IgD-negative memory B cell (primary cell): Measurements from ENCODE around the gene JADE2. TPM values are rescaled to one million over a fixed set of nuclear protein-coding genes. Genes with fewer than 3 reads are reported as not detected.
"Not testable (repeated sequence)": the region's sequence is repeated elsewhere in the genome, so short reads cannot be mapped to it uniquely, and the experiment has no call there.

Experiments used
- H3K27ac Mint-ChIP-seq, 3 donors: one replicate each; pipeline ENCODE4 v1.8.0; 2020 to 2022; ENCODE audit warnings: mild to moderate bottlenecking in 3 of 3, mixed read lengths in 3 of 3, moderate library complexity in 1 of 3
- H3K27me3 Mint-ChIP-seq: one replicate; pipeline ENCODE4 v1.8.0; 2021; ENCODE audit warnings: mixed read lengths
- H3K36me3 Mint-ChIP-seq: one replicate; pipeline ENCODE4 v1.8.0; 2020; ENCODE audit warnings: mild to moderate bottlenecking, mixed read lengths
- H3K4me1 Mint-ChIP-seq, 3 donors: one replicate each; pipeline ENCODE4 v1.8.0; 2020 to 2022; ENCODE audit warnings: mixed read lengths in 3 of 3, mild to moderate bottlenecking in 1 of 3
- H3K4me3 Mint-ChIP-seq, 4 donors: one replicate each; pipeline ENCODE4 v1.8.0; 2020 to 2022; ENCODE audit warnings: mild to moderate bottlenecking in 4 of 4, mixed read lengths in 4 of 4, moderate library complexity in 3 of 4
- H3K9me3 Mint-ChIP-seq, 3 donors: one replicate each; pipeline ENCODE4 v1.8.0; 2020 to 2021; ENCODE audit warnings: mixed read lengths in 3 of 3, mild to moderate bottlenecking in 1 of 3
- polyA plus RNA-seq: library from polyadenylated mRNA; unstranded; fragments of 300-500 nt; fragmentation: Illumina TruSeq; gene quantifications from one replicate; pipeline ENCODE4 v1.2.3, GENCODE V29; 2021

Gene JADE2
- 46.7 TPM for polyA plus RNA-seq

DNA sequence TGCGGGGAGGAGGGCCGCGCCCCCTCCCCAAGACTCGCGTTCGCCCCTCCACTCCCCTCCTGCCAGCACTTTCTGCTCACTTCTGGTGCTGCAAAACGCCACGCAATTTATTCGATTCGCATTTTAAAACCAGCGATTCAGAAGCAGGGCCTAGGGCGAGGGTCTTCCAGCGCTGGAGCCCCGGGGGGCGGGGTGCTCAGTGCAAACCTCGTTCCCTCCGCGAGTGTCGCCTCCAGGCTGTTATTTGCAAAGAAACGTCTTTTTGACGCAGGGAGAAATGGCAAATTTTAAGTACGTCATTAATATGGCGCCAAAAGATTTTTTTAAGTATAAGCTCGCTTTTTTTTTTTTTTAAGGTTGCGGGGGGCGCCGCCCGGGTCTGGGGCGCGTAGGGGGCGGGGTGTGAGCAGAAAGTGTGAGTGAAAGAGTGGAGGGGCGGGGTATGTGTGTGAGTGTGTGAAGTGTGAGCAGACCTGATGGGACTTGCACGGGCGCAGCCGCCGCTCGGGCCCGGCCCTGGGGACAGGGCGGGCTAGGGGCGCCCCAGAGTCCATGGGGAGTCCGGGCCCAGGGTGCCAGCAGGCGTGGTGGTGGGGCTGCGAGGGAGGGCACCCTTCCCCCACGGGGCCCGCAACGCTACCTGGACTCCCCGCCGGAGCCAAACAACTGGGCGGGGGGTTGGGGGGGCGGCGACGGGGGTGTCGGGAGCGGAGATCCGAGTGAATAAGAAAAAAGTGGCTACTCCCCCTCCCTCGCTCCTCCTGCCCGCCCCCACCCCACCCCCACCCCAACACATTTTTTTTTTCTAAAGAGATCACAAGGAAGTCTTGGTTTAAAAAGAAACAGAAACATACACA, at the start of gene JADE2:
TSS of gene JADE2 (plus strand) at position 845 of the 857 bp plus-strand sequence. CDS start 10,188 bp downstream, outside the sequence.
- H3K27me3 Mint-ChIP-seq, result no peaks in the 10 kb centered on the region

DNA sequence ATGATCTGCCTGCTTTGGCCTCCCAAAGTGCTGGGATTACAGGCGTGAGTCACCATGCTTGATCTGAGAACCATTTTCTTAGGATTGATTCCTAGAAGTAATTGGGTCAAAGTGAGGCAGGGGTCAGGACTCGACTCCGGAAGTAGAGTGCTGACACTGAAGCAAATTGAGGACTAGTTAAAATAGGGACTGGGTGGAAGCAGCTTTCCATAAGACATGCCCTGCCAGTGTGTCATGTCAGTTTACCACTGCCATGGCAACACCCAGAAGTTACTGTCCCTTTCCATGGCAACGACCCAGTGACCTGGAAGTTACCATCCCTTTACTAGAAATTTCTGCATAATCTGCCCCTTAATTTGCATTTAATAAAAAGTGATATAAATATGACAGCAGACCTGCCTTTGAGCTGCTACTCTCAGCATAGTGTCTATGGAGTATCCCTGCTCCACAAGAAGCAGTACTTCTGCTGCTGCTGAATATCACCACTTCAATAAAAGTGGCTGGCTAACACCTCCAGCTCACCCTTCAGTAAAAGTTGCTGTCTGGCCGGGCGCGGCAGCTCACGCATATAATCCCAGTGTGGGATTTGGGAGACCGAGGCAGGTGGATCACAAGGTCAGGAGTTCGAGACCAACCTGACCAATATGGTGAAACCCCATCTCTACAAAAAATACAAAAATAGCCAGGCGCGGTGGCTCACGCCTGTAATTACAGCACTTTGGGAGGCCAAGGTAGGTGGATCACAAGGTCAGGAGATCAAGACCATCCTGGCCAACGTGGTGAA, 47.8 kb upstream of the JADE2 start:
- Mint-ChIP-seq H3K4me3 (no peak overlapping the region), H3K4me1 (no peaks in the 10 kb centered on the region), H3K9me3 (peaks cover 0 to 4% (median 0%) of the 10 kb centered on the region in 3 donors), H3K27ac (peak overlapping the region in 1 of 3 donors; percentile 46), H3K27me3 (no peaks in the 10 kb centered on the region), H3K36me3 (peaks cover 2% of the 10 kb centered on the region)

More for the DNA sequence above, at the start of gene JADE2:
- Mint-ChIP-seq H3K36me3 (no peaks in the 10 kb centered on the region), H3K4me3 (peak within 1 kb of the TSS; percentile 98 to 100 (median 99)), H3K9me3 (no peaks in the 10 kb centered on the region), H3K27ac (peak within 1 kb of the TSS; percentile 100), H3K4me1 (peaks cover 32 to 36% (median 33%) of the 10 kb centered on the region in 3 donors)

GRCh38 chr5:134479839-134480238, 45.6 kb upstream of the JADE2 start:
- no peak overlapping the region for H3K27ac Mint-ChIP-seq
- no peak overlapping the region for H3K4me3 Mint-ChIP-seq
- no peaks in the 10 kb centered on the region for H3K4me1 Mint-ChIP-seq
- no peaks in the 10 kb centered on the region for H3K27me3 Mint-ChIP-seq
- peaks cover 2% of the 10 kb centered on the region for H3K36me3 Mint-ChIP-seq
- no peaks in the 10 kb centered on the region for H3K9me3 Mint-ChIP-seq

- H3K36me3 Mint-ChIP-seq, result no peaks in the 10 kb centered on the region
- peaks cover 0 to 5% (median 0%) of the 10 kb centered on the region in 3 donors for H3K9me3 Mint-ChIP-seq
- no peaks in the 10 kb centered on the region for H3K4me1 Mint-ChIP-seq
- no peak overlapping the region for H3K4me3 Mint-ChIP-seq
- no peaks in the 10 kb centered on the region for H3K27me3 Mint-ChIP-seq
- H3K27ac Mint-ChIP-seq, result no peak overlapping the region
These were observed 36.1 kb upstream of the JADE2 start for GRCh38 chr5:134489227-134489944.

GRCh38 chr5:134490255-134490924, 35.1 kb upstream of the JADE2 start:
- Mint-ChIP-seq H3K4me3 (no peak overlapping the region), H3K4me1 (no peaks in the 10 kb centered on the region), H3K36me3 (no peaks in the 10 kb centered on the region), H3K9me3 (peaks cover 0 to under 1% (median 0%) of the 10 kb centered on the region in 3 donors), H3K27me3 (no peaks in the 10 kb centered on the region), H3K27ac (no peak overlapping the region)

DNA sequence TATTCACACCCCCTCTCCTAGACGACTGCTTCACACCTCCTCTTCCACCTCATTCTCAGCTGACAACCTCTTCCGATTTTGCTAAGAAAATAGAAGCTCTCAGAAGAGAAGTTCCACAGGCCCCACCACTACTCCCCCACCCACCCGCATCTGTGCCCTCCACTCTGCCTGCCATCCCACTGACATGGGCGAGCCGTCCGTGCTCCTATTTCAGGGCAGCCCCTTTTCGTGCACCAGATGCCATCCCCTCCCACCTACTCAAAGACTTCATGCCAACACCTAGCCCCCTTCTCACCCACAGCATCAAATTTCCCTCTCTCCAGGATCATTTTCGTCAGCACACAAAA, 34.6 kb upstream of the JADE2 start:
- Mint-ChIP-seq H3K27me3 (no peaks in the 10 kb centered on the region), H3K36me3 (no peaks in the 10 kb centered on the region), H3K9me3 (no peaks in the 10 kb centered on the region), H3K27ac (no peak overlapping the region), H3K4me3 (no peak overlapping the region), H3K4me1 (no peaks in the 10 kb centered on the region)

DNA sequence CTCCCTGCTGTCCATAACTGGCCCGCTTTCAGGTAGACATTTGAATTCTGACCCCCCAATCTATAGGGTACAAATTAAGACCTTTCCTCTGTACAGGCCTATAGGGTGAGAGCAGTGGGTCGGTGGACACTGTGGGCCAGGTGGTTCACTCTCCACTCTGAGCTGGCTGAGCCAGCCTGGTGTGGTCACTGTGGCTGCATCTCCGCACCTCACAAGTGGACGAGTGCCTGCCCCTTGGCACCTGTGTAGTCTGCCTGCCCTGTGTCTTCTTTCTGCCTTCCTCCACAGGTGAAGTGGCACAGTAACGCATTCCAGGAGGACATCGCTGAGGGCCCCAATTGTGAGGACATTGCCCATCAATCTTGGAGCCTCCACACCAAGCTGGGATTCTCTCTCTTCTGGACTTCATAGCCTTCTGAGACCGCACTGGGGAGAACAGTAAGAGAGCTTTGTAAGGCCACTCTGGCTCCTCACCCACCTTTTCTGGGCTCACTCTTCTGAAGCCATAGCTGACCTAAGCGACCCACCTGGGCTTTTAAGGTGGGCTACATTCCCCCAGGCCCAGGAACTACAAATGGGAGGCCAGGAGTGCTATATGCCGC, 33.5 kb upstream of the JADE2 start:
- Mint-ChIP-seq H3K27ac (no peak overlapping the region), H3K4me3 (no peak overlapping the region), H3K27me3 (no peaks in the 10 kb centered on the region), H3K9me3 (no peaks in the 10 kb centered on the region), H3K4me1 (no peaks in the 10 kb centered on the region), H3K36me3 (no peaks in the 10 kb centered on the region)

DNA sequence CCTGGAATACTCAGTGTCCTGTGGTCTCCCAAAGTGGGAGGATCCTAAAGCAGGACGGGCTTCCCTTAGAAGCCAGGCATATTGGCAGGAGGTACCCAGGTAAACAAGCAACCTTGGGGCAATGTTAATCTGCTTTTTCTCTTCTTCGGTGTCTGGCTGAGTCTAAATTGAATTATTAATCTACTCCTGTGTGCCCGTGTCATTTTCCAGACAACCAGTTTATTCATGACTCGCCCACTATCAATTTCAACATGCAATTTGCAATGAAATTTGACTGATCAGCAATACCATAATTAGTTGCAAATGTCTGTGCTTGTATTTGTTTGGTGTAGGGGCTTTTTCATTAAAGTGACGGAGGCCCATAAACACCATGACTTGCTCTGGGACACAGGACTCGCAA, 32.9 kb upstream of the JADE2 start:
- H3K4me1 Mint-ChIP-seq, result no peaks in the 10 kb centered on the region

GRCh38 chr5:134493461-134494055, 31.9 kb upstream of the JADE2 start:
- Mint-ChIP-seq H3K36me3 (no peaks in the 10 kb centered on the region), H3K9me3 (no peaks in the 10 kb centered on the region), H3K4me1 (no peaks in the 10 kb centered on the region), H3K27me3 (no peaks in the 10 kb centered on the region), H3K4me3 (no peak overlapping the region), H3K27ac (no peak overlapping the region)

More for the DNA sequence above, 32.9 kb upstream of the JADE2 start:
- H3K36me3 Mint-ChIP-seq, result no peaks in the 10 kb centered on the region
- H3K9me3 Mint-ChIP-seq, result no peaks in the 10 kb centered on the region
- H3K4me3 Mint-ChIP-seq, result no peak overlapping the region
- H3K27ac Mint-ChIP-seq, result no peak overlapping the region
- H3K27me3 Mint-ChIP-seq, result no peaks in the 10 kb centered on the region

DNA sequence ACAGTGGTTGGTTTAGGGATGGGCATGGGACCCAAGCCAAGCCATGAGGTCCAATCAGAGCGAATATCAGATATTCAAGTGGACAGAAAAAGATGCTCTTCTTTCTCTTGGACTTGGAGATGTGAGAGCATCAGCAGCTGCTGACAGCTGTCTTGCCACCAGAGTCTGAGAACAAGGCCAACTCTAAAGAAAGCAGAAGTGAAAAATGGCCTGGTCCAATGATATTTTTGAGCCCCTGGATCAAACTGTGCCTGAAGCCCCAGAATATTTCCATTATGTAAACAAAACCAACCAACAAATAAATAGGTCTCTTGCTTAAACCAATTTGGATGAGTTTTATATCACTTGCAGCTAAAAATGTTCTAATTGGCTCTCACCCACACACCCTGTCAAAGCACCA, 30.7 kb upstream of the JADE2 start:
- no peaks in the 10 kb centered on the region for H3K4me1 Mint-ChIP-seq
- no peaks in the 10 kb centered on the region for H3K9me3 Mint-ChIP-seq
- no peaks in the 10 kb centered on the region for H3K27me3 Mint-ChIP-seq
- H3K36me3 Mint-ChIP-seq, result no peaks in the 10 kb centered on the region
- no peak overlapping the region for H3K4me3 Mint-ChIP-seq
- no peak overlapping the region for H3K27ac Mint-ChIP-seq

GRCh38 chr5:134499905-134500304, 25.6 kb upstream of the JADE2 start:
- not testable (repeated sequence) for H3K36me3 Mint-ChIP-seq, H3K4me3 Mint-ChIP-seq, H3K9me3 Mint-ChIP-seq, H3K27me3 Mint-ChIP-seq, H3K27ac Mint-ChIP-seq
- peaks cover 0 to 14% (median 10%) of the 10 kb centered on the region in 3 donors for H3K4me1 Mint-ChIP-seq

GRCh38 chr5:134500699-134501430, 24.6 kb upstream of the JADE2 start:
- H3K4me1 Mint-ChIP-seq, result peaks cover 0 to 14% (median 10%) of the 10 kb centered on the region in 3 donors
- H3K27me3 Mint-ChIP-seq, result no peaks in the 10 kb centered on the region
- H3K9me3 Mint-ChIP-seq, result no peaks in the 10 kb centered on the region
- H3K27ac Mint-ChIP-seq, result no peak overlapping the region
- H3K4me3 Mint-ChIP-seq, result no peak overlapping the region
- H3K36me3 Mint-ChIP-seq, result no peaks in the 10 kb centered on the region

DNA sequence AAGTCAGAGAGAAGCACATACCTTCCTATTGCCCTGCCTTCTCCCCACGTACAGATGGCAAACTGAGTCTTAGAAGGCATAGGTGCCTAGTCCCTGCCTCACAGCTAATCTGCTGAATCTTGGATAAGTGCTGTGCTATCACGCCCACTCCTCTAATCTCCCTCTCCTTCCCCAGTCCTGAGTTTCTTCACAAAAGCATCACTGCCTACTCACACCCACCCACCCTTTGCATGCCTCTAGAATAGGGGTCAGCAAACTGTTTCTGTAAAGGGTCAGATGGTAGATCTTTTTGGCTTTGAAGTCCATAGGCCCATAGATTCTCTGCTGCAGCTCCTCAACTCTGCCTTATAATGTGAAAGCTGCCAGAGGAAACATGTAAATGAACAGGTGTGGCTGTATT, 23.2 kb upstream of the JADE2 start:
- Mint-ChIP-seq H3K27me3 (no peaks in the 10 kb centered on the region), H3K4me1 (peaks cover 0 to 14% (median 10%) of the 10 kb centered on the region in 3 donors), H3K36me3 (no peaks in the 10 kb centered on the region), H3K9me3 (no peaks in the 10 kb centered on the region), H3K27ac (no peak overlapping the region), H3K4me3 (peak overlapping the region in 1 of 4 donors; percentile 73)
